HepG2 (cell line): ENCODE data around the gene ZNF691. TPM values are rescaled to one million over a fixed set of nuclear protein-coding genes. Genes with fewer than 3 reads are reported as not detected.
A peak's percentile ranks its signal among the peaks of the same experiment; 100 is the strongest.

ENCODE experiments used
- ATAC-seq: fragments of 200-7000 bp; cut with Tn5 transposase; 3 replicates; pipeline ENCODE4 v1.9.1; 2020; ENCODE audit warnings: mild to moderate bottlenecking, moderate library complexity
- BruUV-seq: library from RNA; stranded (reverse); fragments of 400-500 nt; replicated peaks from 2 replicates; lab custom pipeline; 2021; lab: Mats Ljungman, UMichigan
- CTCF ChIA-PET: fragments of 300-600 bp; formaldehyde crosslinking; extraction: SDS; loops from one replicate; lab custom pipeline; 2021; ENCODE audit warnings: low total read pairs, inconsistent platforms, low intra/inter-chr PET ratio; lab: Yijun Ruan, JAX
- POLR2A ChIA-PET: fragments of 350-600 bp; sonication (Branson Sonifier 250); formaldehyde crosslinking; loops from one replicate; lab custom pipeline; 2020; ENCODE audit warnings: antibody characterized with exemption, inconsistent platforms; lab: Yijun Ruan, JAX
- DNase-seq: peaks from one replicate; pipeline ENCODE4 v3.0.0-alpha.2; 2015; ENCODE audit warnings: low spot score
- FAIRE-seq: peaks from 3 replicates; lab custom pipeline; 2011; peaks lifted over from hg19 to GRCh38; lab: Jason Lieb, UNC
- H2AFZ ChIP-seq: one replicate; pipeline ENCODE4 v1.6.1; 2011; ENCODE audit warnings: low read length, inconsistent platforms
- H3K27ac ChIP-seq: fragments of 300-600 bp; 3 replicates; pipeline ENCODE4 v1.8.0; 2011; ENCODE audit warnings: mixed run types, mild to moderate bottlenecking, mixed read lengths, low read length, inconsistent platforms; ENCODE audit not compliant: insufficient read depth; ENCODE audit errors: extremely low read length
- H3K27me3 ChIP-seq, 2 experiments: fragments of 200-600 bp in 1 of 2; 2 replicates in 1 of 2; 3 replicates in 1 of 2; pipeline versions ENCODE4 v1.6.0 to v1.8.0; 2011; ENCODE audit warnings: low read length in 2 of 2, mild to moderate bottlenecking in 2 of 2, moderate library complexity in 2 of 2, inconsistent platforms in 1 of 2; ENCODE audit not compliant: insufficient read depth in 2 of 2, control insufficient read depth in 1 of 2
- H3K36me3 ChIP-seq, 2 experiments: fragments of 200-600 bp in 1 of 2; replicated peaks in 1 of 2; 2 replicates in 1 of 2; 3 replicates in 1 of 2; pipeline versions ENCODE4 v1.5.1 to v1.8.0; 2011; ENCODE audit warnings: low read length in 2 of 2, inconsistent platforms in 1 of 2; ENCODE audit not compliant: insufficient read depth in 2 of 2, control insufficient read depth in 1 of 2
- H3K4me1 ChIP-seq: 2 replicates; pipeline ENCODE4 v1.5.1; 2012; ENCODE audit warnings: low read length, inconsistent platforms; ENCODE audit not compliant: insufficient read depth
- H3K4me2 ChIP-seq: 2 replicates; pipeline ENCODE4 v1.6.0; 2011; ENCODE audit warnings: low read depth, low read length, inconsistent platforms
- H3K4me3 ChIP-seq, 3 experiments: fragments of 200-600 bp in 1 of 3; sonication (generic), shearing (Covaris generic) in 1 of 3; replicated peaks in 1 of 3; 2 replicates each; pipeline ENCODE4 v1.5.1; 2011 to 2016; ENCODE audit warnings: low read length in 3 of 3, inconsistent platforms in 2 of 3, low read depth in 2 of 3, mild to moderate bottlenecking in 2 of 3, control low read depth in 1 of 3, mixed read lengths in 1 of 3; ENCODE audit not compliant: insufficient read depth in 1 of 3
- H3K79me2 ChIP-seq: one replicate; pipeline ENCODE4 v1.6.1; 2011; ENCODE audit warnings: low read length, inconsistent platforms; ENCODE audit not compliant: insufficient read depth
- H3K9ac ChIP-seq: 2 replicates; pipeline ENCODE4 v1.6.0; 2011; ENCODE audit warnings: mild to moderate bottlenecking, low read depth, low read length, inconsistent platforms; ENCODE audit not compliant: insufficient read depth
- H3K9me3 ChIP-seq: 2 replicates; pipeline ENCODE4 v1.5.1; 2012; ENCODE audit warnings: mild to moderate bottlenecking, low read length
- H4K20me1 ChIP-seq: 2 replicates; pipeline ENCODE4 v1.6.0; 2011; ENCODE audit warnings: inconsistent platforms, mild to moderate bottlenecking, low read length, moderate library complexity; ENCODE audit not compliant: insufficient read depth
- KDM3A ChIP-seq: IDR thresholded peaks from 2 replicates; pipeline ENCODE4 v1.6.1; 2018; ENCODE audit warnings: low read depth, missing compliant biosample characterization
- POLR2G ChIP-seq: fragments of 200-400 bp; formaldehyde crosslinking; IDR thresholded peaks from 2 replicates; pipeline ENCODE4 v1.6.1; 2018; ENCODE audit warnings: mild to moderate bottlenecking, low read depth, low read length, moderate library complexity
- ZNF496 ChIP-seq: sonication (generic); formaldehyde crosslinking; IDR thresholded peaks from 2 replicates; pipeline ENCODE4 v1.8.1; 2023; ENCODE audit warnings: mild to moderate bottlenecking, moderate library complexity, missing genetic modification reagents; ENCODE audit not compliant: insufficient replicate concordance
- WGBS: methylation state at CpG from one replicate; pipeline ENCODE4 v1.1.6; 2017; ENCODE audit warnings: low lambda C conversion rate; 5-methylcytosine and 5-hydroxymethylcytosine counted together
- in situ Hi-C: cut with HindIII; loops from 2 replicates; pipeline ENCODE4 v1.10.0; 2017; ENCODE audit warnings: low pct_unique_long_range_greater_than_20kb; ENCODE audit not compliant: extremely low pct_ligation_motif_present
- intact Hi-C: fragments of 100-400 bp; cut with micrococcal nuclease; formaldehyde crosslinking; loops from one replicate; pipeline ENCODE4 v1.10.0; 2022; ENCODE audit not compliant: unreplicated experiment
- polyA plus RNA-seq, 8 experiments: library from polyadenylated mRNA; depleted of rRNA in 3 of 8; stranded (reverse) in 7 of 8; unstranded in 1 of 8; fragments of >200 nt; fragmentation: Illumina TruSeq in 4 of 8; extraction: Trizol in 4 of 8; gene quantifications; 2 replicates each; pipeline versions ENCODE4 v1.2.1 to v1.2.3, GENCODE V29; 2011 to 2016; ENCODE audit warnings: low read depth in 4 of 8, missing spikeins in 1 of 8, mixed read lengths in 1 of 8; ENCODE audit not compliant: insufficient read depth in 1 of 8
- total RNA-seq, 5 experiments: library from RNA; depleted of rRNA; stranded (reverse); fragments of >200 nt; fragmentation: Illumina TruSeq; extraction: Trizol; gene quantifications; 2 replicates each; pipeline ENCODE4 v1.2.3, GENCODE V29; 2016; ENCODE audit warnings: low read depth in 1 of 5
- TF ChIP-seq, protein P1 (sequence below): sonication (generic); IDR thresholded peaks from 2 replicates; pipeline ENCODE4 v1.6.1; 2016; ENCODE audit warnings: low read depth, borderline replicate concordance

ZNF691 gene
- total and polyA plus RNA-seq, 2 of the 13 experiments (the other 11 are each of a cell fraction or from before 2014, with no cell fraction given): 7.6 to 7.8 TPM

DNA sequence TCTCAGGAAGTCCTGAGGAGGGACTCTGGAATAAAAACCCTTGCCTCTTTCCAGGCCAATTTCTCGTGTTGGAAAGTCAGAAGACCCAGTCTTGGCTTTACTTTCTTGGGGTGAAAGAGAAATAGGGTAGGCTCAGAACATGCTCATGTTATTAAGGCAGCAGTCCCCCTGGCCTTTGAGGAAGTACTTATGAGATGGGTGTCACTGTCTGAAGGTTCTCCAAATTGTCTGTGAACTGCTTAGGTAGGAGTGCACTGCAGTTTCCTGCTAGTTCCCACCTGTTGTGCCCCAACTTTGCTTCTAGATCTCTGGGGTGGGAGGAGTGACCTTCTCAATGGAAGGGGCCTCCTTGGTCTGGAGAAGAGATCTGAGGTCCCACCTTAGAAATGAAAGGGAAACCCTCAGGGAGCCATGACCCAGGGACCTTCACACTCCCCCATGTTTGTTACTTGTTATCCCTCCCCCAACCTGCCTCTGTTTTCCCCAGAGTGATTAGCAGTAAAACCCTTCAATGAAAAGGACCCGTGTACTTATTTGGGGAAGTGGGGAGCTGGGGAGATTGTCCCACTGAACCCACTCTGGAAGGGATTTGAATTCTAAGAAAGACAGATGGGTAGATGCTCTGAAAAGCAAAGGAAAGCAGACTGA, 5.7 kb downstream of the ZNF691 start:
- no peaks in the 10 kb centered on the region for H4K20me1 ChIP-seq
- no peak for ATAC-seq
- H3K79me2 ChIP-seq: peaks cover 13% of the 10 kb centered on the region
- CTCF ChIA-PET: no interaction called here
- no peak overlapping the region for H3K4me2 ChIP-seq
- no peak overlapping the region for H3K9ac ChIP-seq
- no peak overlapping the region for H3K4me3 ChIP-seq
- no peaks in the 10 kb centered on the region for H3K9me3 ChIP-seq
- FAIRE-seq: no peak
- peaks cover 2 to 21% of the 10 kb centered on the region in 2 experiments; a peak in 3 of 5 replicates for H3K36me3 ChIP-seq
- no peaks in the 10 kb centered on the region; a peak in 1 of 5 replicates for H3K27me3 ChIP-seq
- TF ChIP-seq KDM3A (CRISPR knock-in tag) (no peak), POLR2G (0 out of 2 replicates have a peak, but pooled peaks have one; percentile 3)
- TF ChIP-seq, all 625 proteins: peak for 1
- Histone ChIP-seq H2AFZ (no peak overlapping the region), H3K4me1 (peaks cover 35% of the 10 kb centered on the region), H3K27ac (no peak overlapping the region)
- in situ Hi-C loops: no loop called here
- 94% methylated on average over 2 of the region's 2 CpGs for WGBS
- POLR2A ChIA-PET: no interaction called here
- no peak for DNase-seq
- intact Hi-C loops: no loop called here
- no TSS peak for BruUV-seq

DNA sequence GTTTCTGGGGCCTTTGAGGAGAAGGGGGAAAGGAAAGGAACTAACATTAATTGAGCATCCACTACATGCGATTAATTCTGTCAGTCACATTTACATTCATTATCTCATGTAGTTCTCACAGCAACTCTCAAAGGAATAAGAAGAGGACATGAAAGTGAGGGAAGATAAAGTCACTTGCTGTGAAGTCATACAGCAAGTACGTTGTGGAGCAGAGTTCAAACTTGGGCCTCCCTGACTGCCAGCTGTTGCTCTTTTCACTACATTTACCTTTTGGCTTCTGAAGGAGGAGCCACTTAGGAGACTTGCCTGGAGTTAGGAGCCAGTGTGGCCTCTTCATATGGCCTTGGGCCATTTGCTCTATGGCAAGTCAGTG, 6.2 kb downstream of the ZNF691 start:
- TF ChIP-seq, protein P1, sequence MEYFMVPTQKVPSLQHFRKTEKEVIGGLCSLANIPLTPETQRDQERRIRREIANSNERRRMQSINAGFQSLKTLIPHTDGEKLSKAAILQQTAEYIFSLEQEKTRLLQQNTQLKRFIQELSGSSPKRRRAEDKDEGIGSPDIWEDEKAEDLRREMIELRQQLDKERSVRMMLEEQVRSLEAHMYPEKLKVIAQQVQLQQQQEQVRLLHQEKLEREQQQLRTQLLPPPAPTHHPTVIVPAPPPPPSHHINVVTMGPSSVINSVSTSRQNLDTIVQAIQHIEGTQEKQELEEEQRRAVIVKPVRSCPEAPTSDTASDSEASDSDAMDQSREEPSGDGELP: peak; percentile 44; the same call in 1 of the 2 replicates
- no peak for TF ChIP-seq ZNF496 (CRISPR knock-in tag)
- no peak; the same call in 2 of the 3 replicates for ATAC-seq
- no peaks in the 10 kb centered on the region for H3K27me3 ChIP-seq

More for the DNA sequence above, 6.2 kb downstream of the ZNF691 start:
- ChIA-PET POLR2A (no interaction called here), CTCF (no interaction called here)
- intact Hi-C loops: no loop called here
- H4K20me1 ChIP-seq: no peaks in the 10 kb centered on the region
- WGBS: 54% methylated on average over 2 of the region's 2 CpGs
- no peak overlapping the region for H3K4me3 ChIP-seq
- no peak for DNase-seq
- no peak overlapping the region for H3K4me2 ChIP-seq
- no peak overlapping the region for H3K9ac ChIP-seq
- no peaks in the 10 kb centered on the region for H3K9me3 ChIP-seq
- peaks cover 9% of the 10 kb centered on the region for H3K79me2 ChIP-seq
- peaks cover 31% of the 10 kb centered on the region for H3K4me1 ChIP-seq
- no peak overlapping the region for H3K27ac ChIP-seq
- H3K36me3 ChIP-seq: peaks cover 2 to 21% of the 10 kb centered on the region in 2 experiments; a peak in 3 of 5 replicates
- in situ Hi-C loops: no loop called here
- no peak for FAIRE-seq
- no peak overlapping the region for H2AFZ ChIP-seq
- no TSS peak for BruUV-seq
